NCI-H2227 treated with DMSO at 0.1 percent for 48 hours (cell line): ENCODE results near the gene ZNF536.
"Not testable (repeated sequence)": the region's sequence is repeated elsewhere in the genome, so short reads cannot be mapped to it uniquely, and the experiment has no call there.

Experiments used
- DNase-seq: peaks from one replicate; lab custom pipeline; 2025; lab: John Stamatoyannopoulos, UW

The ZNF536 gene

GRCh38 chr19:30341611-30342201 is 30.5 kb upstream of the ZNF536 start:
- no peak for DNase-seq

- no peak for DNase-seq
These were observed 29.3 kb upstream of the ZNF536 start for GRCh38 chr19:30342901-30343300.

- no peak for DNase-seq
These were observed 27.4 kb upstream of the ZNF536 start for GRCh38 chr19:30344446-30345425.

- DNase-seq = no peak
These were observed 26.5 kb upstream of the ZNF536 start for GRCh38 chr19:30345686-30346085.

- not testable (repeated sequence) for DNase-seq
These were observed 25.7 kb upstream of the ZNF536 start for GRCh38 chr19:30346468-30346867.

GRCh38 chr19:30349131-30349730 is 23.0 kb upstream of the ZNF536 start:
- no peak for DNase-seq

- no peak for DNase-seq
These were observed 21.2 kb upstream of the ZNF536 start for GRCh38 chr19:30350692-30351663.

- no peak for DNase-seq
These were observed 20.4 kb upstream of the ZNF536 start for GRCh38 chr19:30351774-30352173.

- DNase-seq = no peak
These were observed 18.7 kb upstream of the ZNF536 start for GRCh38 chr19:30353394-30353945.

GRCh38 chr19:30355586-30355985 is 16.6 kb upstream of the ZNF536 start:
- DNase-seq = no peak

GRCh38 chr19:30356951-30357579 is 15.1 kb upstream of the ZNF536 start:
- DNase-seq = no peak

- no peak for DNase-seq
These were observed 14.6 kb upstream of the ZNF536 start for GRCh38 chr19:30357580-30357954.

- no peak for DNase-seq
These were observed 13.9 kb upstream of the ZNF536 start for GRCh38 chr19:30358319-30358718.

GRCh38 chr19:30358821-30359580 is 13.2 kb upstream of the ZNF536 start:
- DNase-seq = no peak

GRCh38 chr19:30359936-30360335 is 12.2 kb upstream of the ZNF536 start:
- DNase-seq = no peak

GRCh38 chr19:30360376-30361106 is 11.6 kb upstream of the ZNF536 start:
- no peak for DNase-seq

- DNase-seq = no peak
These were observed 11.1 kb upstream of the ZNF536 start for GRCh38 chr19:30361107-30361447.

- no peak for DNase-seq
These were observed 10.5 kb upstream of the ZNF536 start for GRCh38 chr19:30361721-30362120.

- no peak for DNase-seq
These were observed 9.9 kb upstream of the ZNF536 start for GRCh38 chr19:30362156-30362754.
